NOMO-1 treated with dmso at 0.1 percent for 144 hours (cell line): ENCODE data around the gene METTL17.
"Not testable (repeated sequence)": the region's sequence is repeated elsewhere in the genome, so short reads cannot be mapped to it uniquely, and the experiment has no call there.

ENCODE experiments used
- DNase-seq: peaks from one replicate; lab custom pipeline; 2025; ENCODE audit not compliant: unreplicated experiment; lab: John Stamatoyannopoulos, UW

METTL17 gene, protein sequence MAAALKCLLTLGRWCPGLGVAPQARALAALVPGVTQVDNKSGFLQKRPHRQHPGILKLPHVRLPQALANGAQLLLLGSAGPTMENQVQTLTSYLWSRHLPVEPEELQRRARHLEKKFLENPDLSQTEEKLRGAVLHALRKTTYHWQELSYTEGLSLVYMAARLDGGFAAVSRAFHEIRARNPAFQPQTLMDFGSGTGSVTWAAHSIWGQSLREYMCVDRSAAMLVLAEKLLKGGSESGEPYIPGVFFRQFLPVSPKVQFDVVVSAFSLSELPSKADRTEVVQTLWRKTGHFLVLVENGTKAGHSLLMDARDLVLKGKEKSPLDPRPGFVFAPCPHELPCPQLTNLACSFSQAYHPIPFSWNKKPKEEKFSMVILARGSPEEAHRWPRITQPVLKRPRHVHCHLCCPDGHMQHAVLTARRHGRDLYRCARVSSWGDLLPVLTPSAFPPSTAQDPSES

GRCh38 chr14:20989787-20990600 lies at the start of gene METTL17:
Gene METTL17, plus strand, starts transcription at chr14:20989980. Its CDS starts 23 bp downstream, at chr14:20990003.
- peak; percentile 96 for DNase-seq

DNA sequence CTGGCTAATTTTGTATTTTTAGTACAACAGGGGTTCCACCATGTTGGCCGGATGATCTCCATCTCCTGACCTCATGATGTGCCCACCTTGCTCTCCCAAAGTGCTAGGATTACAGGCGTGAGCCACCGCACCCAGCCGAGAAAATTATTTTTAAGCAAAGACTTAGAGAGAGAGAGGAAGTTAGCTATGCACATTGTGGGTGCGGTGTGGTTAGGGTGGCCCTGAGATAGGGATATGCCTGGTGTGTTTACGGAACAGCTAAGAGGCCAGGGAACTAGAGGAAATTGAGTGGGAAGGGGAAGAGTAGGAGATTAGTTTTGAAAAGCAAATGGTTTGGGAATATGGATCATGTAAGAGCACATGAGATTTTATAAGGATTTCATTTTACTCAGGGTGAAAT lies 44.6 kb upstream of the METTL17 start:
- DNase-seq, result not testable (repeated sequence)

GRCh38 chr14:20946707-20947106 lies 43.1 kb upstream of the METTL17 start:
- DNase-seq, result not testable (repeated sequence)

DNA sequence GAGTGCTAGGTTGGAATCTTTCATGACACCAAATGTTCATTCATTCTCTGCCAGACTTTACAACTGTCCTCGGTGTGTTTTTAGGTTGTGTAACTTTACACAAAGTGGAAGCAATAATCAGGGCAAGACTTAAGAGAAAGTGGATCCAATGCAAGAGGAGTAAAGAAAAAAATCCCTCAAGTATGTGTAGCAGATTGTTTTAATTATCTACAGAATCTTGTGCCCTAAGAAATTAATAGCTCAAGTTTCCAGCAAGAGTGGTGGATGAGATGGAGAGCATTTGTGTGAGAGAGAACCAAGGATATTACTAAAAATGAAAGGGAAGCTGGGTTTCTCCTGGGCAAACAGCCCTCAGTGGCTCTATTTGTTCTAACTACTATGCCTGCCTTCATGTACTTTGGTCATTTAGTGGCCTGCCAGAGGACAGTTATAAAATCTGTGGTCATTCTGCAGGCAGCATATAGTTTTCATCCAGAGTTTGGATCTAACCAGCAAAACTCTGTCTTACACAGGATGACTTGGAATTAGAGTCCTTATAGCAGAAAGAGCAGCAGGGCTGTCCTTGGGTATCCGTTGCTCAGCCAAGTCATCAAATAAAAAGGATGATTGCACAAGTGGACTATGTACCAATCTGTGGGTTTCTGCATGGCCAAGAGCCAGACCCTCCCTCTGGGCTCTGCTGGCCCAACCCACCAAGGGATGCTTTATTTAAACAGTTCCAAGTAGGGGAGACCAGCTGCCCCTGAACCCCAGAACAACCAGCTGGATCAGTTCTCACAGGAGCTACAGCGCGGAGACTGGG lies 34.8 kb upstream of the METTL17 start, which contains the start of gene RNASE2:
RNASE2 (plus strand) TSS at position 752 of the 802 bp plus-strand sequence. CDS start 285 bp downstream, outside the sequence.
- DNase-seq, result peak; percentile 82

- DNase-seq, result peak; percentile 82
Measured at GRCh38 chr14:20955538-20955873, 34.3 kb upstream of the METTL17 start.

GRCh38 chr14:20956376-20956976 lies 33.3 kb upstream of the METTL17 start:
- DNase-seq, result no peak

DNA sequence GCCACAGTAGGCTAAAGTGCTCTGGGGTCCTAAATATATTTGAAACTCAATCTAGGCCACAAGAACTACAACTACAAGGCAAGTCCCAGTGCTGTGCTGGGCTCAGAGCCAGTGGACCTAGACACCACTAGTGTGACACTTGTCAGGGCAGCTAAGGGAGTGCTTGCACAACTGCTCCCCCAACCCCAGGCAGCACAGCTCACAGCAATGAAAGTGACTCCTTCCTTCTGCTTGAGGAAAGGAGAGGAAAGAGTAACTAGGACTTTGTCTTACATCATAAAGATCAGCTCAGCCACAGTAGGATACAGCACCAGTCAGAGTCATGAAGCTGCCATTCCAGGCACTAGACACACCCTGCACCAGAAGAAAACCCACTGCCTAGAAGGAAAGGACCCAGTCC lies 30.8 kb upstream of the METTL17 start:
- DNase-seq, result peak; percentile 33

DNA sequence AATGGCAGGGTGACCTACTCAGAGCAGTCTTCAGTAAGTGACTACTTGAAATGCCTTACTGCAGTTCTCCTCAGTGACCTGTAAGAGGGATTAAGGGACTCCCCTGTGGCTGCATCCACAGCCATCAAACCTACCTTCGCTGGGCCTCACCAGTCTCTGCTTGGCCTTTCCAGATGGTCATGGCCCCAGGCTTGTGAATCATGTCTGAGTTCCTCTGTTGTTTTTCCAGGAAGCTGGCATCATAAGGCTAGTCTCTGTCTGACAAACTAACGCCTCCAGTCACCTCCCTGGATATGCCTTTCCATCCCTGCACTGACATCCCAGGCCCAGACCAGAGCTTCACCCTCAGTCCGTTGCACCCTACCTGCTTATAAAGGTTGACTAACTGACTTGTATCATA lies 20.4 kb upstream of the METTL17 start:
- no peak for DNase-seq

DNA sequence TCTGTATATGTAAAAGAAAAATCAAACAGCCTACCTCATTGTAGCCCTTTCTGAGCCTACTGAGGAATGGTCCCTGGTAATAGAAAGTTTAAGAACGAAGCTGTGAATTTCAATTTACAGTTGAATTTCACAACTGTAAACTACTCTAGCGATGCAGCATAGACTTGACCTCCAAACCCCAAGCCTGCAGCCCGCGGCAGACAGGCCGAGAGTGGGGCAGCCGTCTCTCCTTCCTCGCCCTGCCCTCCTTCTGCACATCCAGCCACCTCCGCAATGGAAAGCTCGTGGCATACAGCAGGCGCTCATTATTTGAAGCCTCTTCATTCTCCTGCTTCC lies 19.2 kb upstream of the METTL17 start:
- DNase-seq, result no peak

DNA sequence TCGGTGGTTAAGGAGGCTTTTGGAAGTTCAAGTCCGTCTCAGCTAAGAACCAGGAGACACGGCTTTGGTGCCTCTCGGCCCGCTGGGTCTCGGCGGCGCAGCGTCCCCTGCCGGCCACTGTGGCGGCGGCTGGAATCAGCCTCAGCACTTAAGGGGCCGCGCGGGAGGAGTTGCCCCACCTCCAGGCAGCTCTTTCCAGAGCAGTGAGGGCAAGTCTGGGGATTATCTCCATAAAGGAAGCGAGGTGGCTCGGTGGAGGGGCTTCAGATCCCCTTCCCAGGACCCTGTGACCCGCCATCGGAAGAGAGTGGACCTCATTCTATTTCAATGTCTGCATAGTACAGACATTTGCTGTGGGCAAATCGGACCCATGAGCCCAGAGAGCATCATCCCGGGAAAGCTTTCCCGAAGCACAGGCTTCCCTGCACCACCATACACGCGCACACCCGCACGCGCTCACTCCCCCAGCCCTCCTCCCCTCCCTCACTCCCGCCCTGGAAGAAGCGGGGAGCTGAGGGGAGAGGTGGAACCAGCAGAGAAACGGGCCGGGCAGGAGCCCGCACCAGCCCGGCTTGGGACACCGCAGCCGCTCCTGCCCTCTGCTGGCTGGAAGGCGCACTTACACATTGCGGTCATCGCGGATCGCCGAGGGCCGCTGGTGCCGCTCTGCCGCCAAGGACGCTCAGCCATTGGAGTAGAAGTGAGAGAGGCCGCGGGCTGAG lies 18.6 kb upstream of the METTL17 start:
- peak; percentile 74 for DNase-seq

- no peak for DNase-seq
Measured at GRCh38 chr14:20971705-20972021, 18.1 kb upstream of the METTL17 start.

DNA sequence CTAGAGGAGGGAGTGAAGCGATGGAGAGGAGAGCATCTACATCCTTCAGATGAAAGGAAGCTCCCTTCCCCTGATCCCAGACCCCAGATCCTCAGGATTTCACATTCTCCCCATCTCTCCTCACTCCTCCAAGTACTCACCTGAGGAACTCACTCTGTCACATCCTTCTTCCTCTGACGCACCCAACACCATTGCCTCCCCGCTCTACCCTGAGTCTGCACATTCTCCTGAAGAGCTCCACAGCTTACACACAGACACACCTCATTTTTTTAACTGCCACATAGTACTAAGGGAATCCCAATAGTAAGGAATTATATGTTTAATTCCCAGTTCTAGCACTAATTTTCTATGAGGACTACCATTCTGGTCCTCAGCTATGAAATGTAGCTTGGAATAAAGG lies 16.3 kb upstream of the METTL17 start:
- DNase-seq, result no peak

GRCh38 chr14:20976291-20976690 lies 13.5 kb upstream of the METTL17 start:
- no peak for DNase-seq

GRCh38 chr14:20978687-20979086 lies 11.1 kb upstream of the METTL17 start:
- DNase-seq, result no peak

DNA sequence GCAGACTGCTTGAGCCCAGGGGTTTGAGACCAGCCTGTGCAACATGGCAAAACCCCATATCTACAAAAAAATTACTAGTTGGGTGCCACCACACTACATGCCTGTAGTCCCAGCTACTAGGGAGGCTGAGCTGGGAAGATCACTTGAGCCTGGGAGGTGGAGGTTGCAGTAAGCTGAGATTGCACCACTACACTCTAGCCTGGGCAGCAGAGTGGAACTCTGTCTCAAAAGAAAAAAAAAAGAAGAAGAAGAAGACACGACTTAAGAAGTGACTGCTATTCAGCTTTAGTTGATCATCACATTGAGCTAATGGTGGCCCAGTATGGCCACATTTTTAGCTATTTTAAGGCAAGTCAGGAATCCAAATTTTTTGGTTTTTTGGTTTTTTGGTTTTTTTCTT lies 8.9 kb upstream of the METTL17 start:
- DNase-seq, result no peak

- no peak for DNase-seq
Measured at GRCh38 chr14:20982646-20983369, 7.0 kb upstream of the METTL17 start.

GRCh38 chr14:20985650-20986049 lies 4.1 kb upstream of the METTL17 start:
- peak; percentile 32 for DNase-seq

DNA sequence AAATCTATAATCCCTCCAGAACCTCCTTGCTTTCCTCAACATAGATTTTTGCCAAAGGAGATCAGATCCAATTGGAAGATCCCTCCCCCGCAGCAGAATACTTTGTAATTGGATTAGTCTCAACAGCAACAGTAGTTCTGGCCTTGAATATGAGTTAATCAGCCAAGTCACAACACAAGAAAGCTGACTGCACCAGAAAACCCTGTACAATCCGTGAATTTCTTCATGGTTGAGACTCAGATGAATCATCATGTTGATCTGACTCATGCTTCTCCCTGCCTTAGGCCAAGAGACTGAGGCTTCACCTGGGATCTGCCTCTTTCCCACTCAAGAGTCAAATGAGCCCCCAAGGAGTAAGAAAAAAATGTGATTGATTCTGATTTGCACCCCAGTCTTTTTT lies 3.0 kb upstream of the METTL17 start:
- no peak for DNase-seq

DNA sequence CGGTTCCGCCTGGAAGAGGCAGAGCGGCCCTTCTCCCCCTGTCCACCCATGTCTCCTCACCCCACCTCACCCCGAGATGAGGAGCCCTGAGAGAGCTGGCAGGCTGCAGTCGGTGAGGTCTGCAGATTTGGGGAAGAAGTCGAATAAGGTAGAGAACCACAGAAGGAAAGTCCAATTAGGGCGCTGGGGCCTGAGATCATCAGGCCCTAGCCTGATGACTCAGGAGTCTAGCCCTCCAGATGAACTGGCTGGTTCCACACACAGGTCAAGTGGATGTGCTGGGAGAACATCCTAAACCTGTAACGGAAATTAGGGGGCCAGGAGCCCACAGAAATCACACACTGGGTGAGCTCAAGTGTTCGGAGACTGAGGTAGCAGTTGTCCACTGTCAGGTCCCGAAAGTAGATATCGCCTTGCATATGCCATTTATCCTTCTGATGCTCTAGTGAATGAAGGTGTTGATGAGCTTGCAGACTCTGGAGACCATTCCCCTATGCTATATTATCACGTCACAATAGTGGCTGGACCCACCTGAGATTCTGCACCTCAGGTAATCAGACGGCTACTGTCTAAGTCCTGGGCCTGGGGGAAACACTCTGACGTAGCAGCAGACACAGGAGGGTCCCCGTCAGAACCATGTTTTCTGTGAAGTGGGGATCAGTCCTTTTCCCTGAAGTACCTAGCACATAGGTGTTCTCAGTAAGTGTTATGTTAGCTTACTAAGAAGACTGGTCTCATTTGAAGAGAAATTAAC lies 886 bp upstream of the METTL17 start:
- peak; percentile 63 for DNase-seq
